ENCODE measurements around the gene KRT35. TPM values are rescaled to one million over a fixed set of nuclear protein-coding genes. Genes with fewer than 3 reads are reported as not detected.

KRT35 gene
- total RNA-seq, 2 experiments from 2014 or later: not detected

- CTCF ChIA-PET: no interaction called here
- Mint-ChIP-seq H3K4me3 (no peak overlapping the region), H3K27me3 (no peaks in the 10 kb centered on the region), H3K4me1 (ENCODE audit: low read depth) (no peaks in the 10 kb centered on the region), H3K36me3 (ENCODE audit: low read depth) (no peaks in the 10 kb centered on the region), H3K9me3 (no peaks in the 10 kb centered on the region), H3K27ac (no peak overlapping the region)
- intact Hi-C loops (cut with DNase I, micrococcal nuclease): no loop called here
- DNase-seq (no peak), ATAC-seq (ENCODE audit: poor library complexity) (no peak)
- Histone ChIP-seq H3K4me3 (ENCODE audit: low read length) (no peak overlapping the region), H3K27ac (ENCODE audit: low read depth in 1 of 2, low read length in 2 of 2) (no peak overlapping the region), H3K9me3 (ENCODE audit: control insufficient read depth in 1 of 2, insufficient read depth in 1 of 2, low read length in 2 of 2) (no peaks in the 10 kb centered on the region), H3K27me3 (ENCODE audit: control insufficient read depth in 1 of 2, insufficient read depth in 2 of 2, low read length in 2 of 2) (no peaks in the 10 kb centered on the region), H3K36me3 (ENCODE audit: insufficient read depth, low read length) (no peaks in the 10 kb centered on the region), H3K4me1 (ENCODE audit: insufficient read depth, low read length) (no peaks in the 10 kb centered on the region)
- POLR2A ChIA-PET: no interaction called here
- no peak for TF ChIP-seq CTCF (IDR thresholded peaks at IDR 0.05)
Measured at GRCh38 chr17:41504246-41504977, 23.5 kb upstream of the KRT35 start.

GRCh38 chr17:41503202-41503601, 22.3 kb upstream of the KRT35 start:
- no peaks in the 10 kb centered on the region for H3K9me3 ChIP-seq (ENCODE audit: control insufficient read depth in 1 of 2, insufficient read depth in 1 of 2, low read length in 2 of 2)
- Mint-ChIP-seq H3K27me3 (no peaks in the 10 kb centered on the region), H3K27ac (no peak overlapping the region)

DNA sequence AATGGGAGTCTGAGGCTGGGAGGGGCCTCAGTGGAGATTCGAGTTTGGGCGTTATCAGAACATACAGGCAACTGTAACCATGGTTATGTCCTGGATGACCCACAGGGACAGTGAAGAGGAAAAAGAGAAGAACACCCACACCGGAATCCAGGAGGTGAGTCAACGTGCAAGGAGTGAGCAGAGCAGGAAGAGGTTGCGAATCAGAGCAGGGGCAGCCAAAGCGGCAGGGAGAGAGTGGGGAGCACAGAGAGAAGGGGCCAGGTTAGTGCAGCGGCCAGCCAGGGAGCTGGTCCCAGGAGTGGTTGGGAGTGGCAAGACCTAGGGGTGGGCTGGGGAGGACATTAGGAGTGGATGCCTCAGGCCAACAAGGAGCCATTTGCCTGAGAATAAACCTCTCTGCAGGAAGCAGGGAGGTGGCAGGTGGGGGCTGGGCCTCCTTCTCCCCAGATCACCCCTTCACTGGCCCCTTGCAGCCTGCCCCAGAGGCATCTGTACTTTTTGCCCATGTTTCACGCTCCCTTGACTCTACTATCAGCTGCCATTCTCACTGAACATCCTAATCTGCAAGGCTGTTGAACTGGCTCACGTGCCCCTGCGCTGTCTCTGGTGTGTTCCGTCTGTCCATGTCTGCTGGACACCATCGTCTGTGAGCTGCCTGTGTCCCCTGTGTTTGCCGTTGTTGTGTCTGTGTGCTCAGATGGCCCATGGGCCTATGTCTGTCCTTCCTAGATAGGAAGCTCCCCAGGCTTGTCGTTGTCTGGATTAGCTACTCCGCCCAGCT, 19.4 kb upstream of the KRT35 start:
- H3K36me3 ChIP-seq (ENCODE audit: insufficient read depth, low read length): no peaks in the 10 kb centered on the region
- Mint-ChIP-seq H3K27me3 (no peaks in the 10 kb centered on the region), H3K4me3 (no peak overlapping the region), H3K27ac (no peak overlapping the region), H3K36me3 (ENCODE audit: low read depth) (no peaks in the 10 kb centered on the region), H3K9me3 (no peaks in the 10 kb centered on the region), H3K4me1 (ENCODE audit: low read depth) (peaks cover 18% of the 10 kb centered on the region)
- ChIA-PET POLR2A (no interaction called here), CTCF (no interaction called here)
- intact Hi-C loops (cut with DNase I, micrococcal nuclease): no loop called here
- peaks cover 16% of the 10 kb centered on the region for H3K4me1 ChIP-seq (ENCODE audit: insufficient read depth, low read length)
- no peaks in the 10 kb centered on the region for H3K27me3 ChIP-seq (ENCODE audit: control insufficient read depth in 1 of 2, insufficient read depth in 2 of 2, low read length in 2 of 2)
- H3K4me3 ChIP-seq (ENCODE audit: low read length): no peak overlapping the region
- no peak overlapping the region for H3K27ac ChIP-seq (ENCODE audit: low read depth in 1 of 2, low read length in 2 of 2)
- ATAC-seq (ENCODE audit: poor library complexity) (no peak), DNase-seq (peak in 1 of 14 experiments; percentile 41)
- no peaks in the 10 kb centered on the region for H3K9me3 ChIP-seq (ENCODE audit: control insufficient read depth in 1 of 2, insufficient read depth in 1 of 2, low read length in 2 of 2)
- TF ChIP-seq CTCF (IDR thresholded peaks at IDR 0.05): no peak

More at GRCh38 chr17:41503202-41503601, 22.3 kb upstream of the KRT35 start:
- ChIA-PET POLR2A (no interaction called here), CTCF (no interaction called here)
- no peaks in the 10 kb centered on the region for H3K9me3 Mint-ChIP-seq
- peaks cover 3% of the 10 kb centered on the region for H3K4me1 Mint-ChIP-seq (ENCODE audit: low read depth)
- Histone ChIP-seq H3K4me1 (ENCODE audit: insufficient read depth, low read length) (peaks cover 4% of the 10 kb centered on the region), H3K4me3 (ENCODE audit: low read length) (no peak overlapping the region), H3K27ac (ENCODE audit: low read depth in 1 of 2, low read length in 2 of 2) (no peak overlapping the region), H3K36me3 (ENCODE audit: insufficient read depth, low read length) (no peaks in the 10 kb centered on the region), H3K27me3 (ENCODE audit: control insufficient read depth in 1 of 2, insufficient read depth in 2 of 2, low read length in 2 of 2) (no peaks in the 10 kb centered on the region)
- no peak for TF ChIP-seq CTCF (IDR thresholded peaks at IDR 0.05)
- DNase-seq: no peak
- H3K36me3 Mint-ChIP-seq (ENCODE audit: low read depth): no peaks in the 10 kb centered on the region
- intact Hi-C loops (cut with DNase I, micrococcal nuclease): no loop called here
- no peak for ATAC-seq (ENCODE audit: poor library complexity)
- H3K4me3 Mint-ChIP-seq: no peak overlapping the region

All from CD4-positive, alpha-beta T cell (primary cell).